B cell (primary cell): ENCODE measurements around the gene POLRMT. TPM values are rescaled to one million over a fixed set of nuclear protein-coding genes. Genes with fewer than 3 reads are reported as not detected.
"Not testable (repeated sequence)": the region's sequence is repeated elsewhere in the genome, so short reads cannot be mapped to it uniquely, and the experiment has no call there.

Experiments used
- ATAC-seq: fragments of 200-7000 bp; cut with Tn5 transposase; one replicate; pipeline ENCODE4 v1.10.0; 2021; ENCODE audit warnings: low read depth, mild to moderate bottlenecking, moderate number of reproducible peaks, moderate library complexity
- CTCF ChIA-PET: fragments of 350-600 bp; sonication (Branson Sonifier 250); formaldehyde crosslinking; loops from one replicate; lab custom pipeline; 2021; ENCODE audit warnings: antibody characterized with exemption, inconsistent platforms; lab: Charles Lee
- POLR2A ChIA-PET: fragments of 350-600 bp; sonication (Branson Sonifier 250); formaldehyde crosslinking; loops from one replicate; lab custom pipeline; 2021; ENCODE audit warnings: antibody characterized with exemption; lab: Charles Lee
- DNase-seq: peaks from one replicate; pipeline ENCODE4 v3.0.0; 2013
- H2AFZ ChIP-seq: 2 replicates; pipeline ENCODE4 v1.6.1; 2012; ENCODE audit warnings: mild to moderate bottlenecking, low read depth, low read length; ENCODE audit not compliant: insufficient read depth, poor library complexity, severe bottlenecking
- H3K27ac ChIP-seq, 2 donors: 1 replicate in 1 of 2; 2 replicates in 1 of 2; pipeline ENCODE4 v1.5.1; 2012 to 2013; ENCODE audit warnings: low read length in 2 of 2, mild to moderate bottlenecking in 2 of 2, moderate library complexity in 1 of 2
- H3K27me3 ChIP-seq, 4 experiments: fragments of 200-600 bp in 1 of 4; sonication (generic) in 1 of 4; replicated peaks in 1 of 4; 1 replicate in 2 of 4; 2 replicates in 2 of 4; pipeline versions ENCODE4 v1.6.1 to v1.7.0; 2013 to 2016; ENCODE audit warnings: low read length in 3 of 4, mild to moderate bottlenecking in 2 of 4, mixed read lengths in 1 of 4, moderate library complexity in 1 of 4; ENCODE audit not compliant: insufficient read depth in 4 of 4, control insufficient read depth in 3 of 4; ENCODE audit errors: control extremely low read depth in 1 of 4
- H3K36me3 ChIP-seq, 2 experiments: replicated peaks in 1 of 2; 1 replicate in 1 of 2; 2 replicates in 1 of 2; pipeline versions ENCODE4 v1.6.1 to v1.7.1; 2013; ENCODE audit warnings: low read length in 1 of 2; ENCODE audit not compliant: insufficient read depth in 2 of 2, control insufficient read depth in 1 of 2; ENCODE audit errors: control extremely low read depth in 1 of 2, extremely low read depth in 1 of 2
- H3K4me1 ChIP-seq, 2 donors: fragments of 200-600 bp in 1 of 2; sonication (generic) in 1 of 2; 1 replicate in 1 of 2; 2 replicates in 1 of 2; pipeline versions ENCODE4 v1.5.1 to v1.6.1; 2013 to 2017; ENCODE audit warnings: low read length in 2 of 2; ENCODE audit not compliant: control insufficient read depth in 2 of 2, insufficient read depth in 2 of 2
- H3K4me2 ChIP-seq: replicated peaks from 2 replicates; pipeline ENCODE3; 2012; ENCODE audit warnings: mild to moderate bottlenecking, low read depth, low read length; ENCODE audit not compliant: poor library complexity, severe bottlenecking
- H3K4me3 ChIP-seq, 5 experiments: fragments of 200-600 bp in 1 of 5; sonication (generic) in 1 of 5; 1 replicate in 3 of 5; 2 replicates in 2 of 5; pipeline versions ENCODE4 v1.5.1 to v1.7.0; 2011 to 2016; ENCODE audit warnings: low read length in 4 of 5, mild to moderate bottlenecking in 4 of 5, low read depth in 2 of 5, control low read depth in 1 of 5, moderate library complexity in 1 of 5; ENCODE audit not compliant: insufficient read depth in 1 of 5; ENCODE audit errors: control extremely low read depth in 1 of 5, extremely low read depth in 1 of 5
- H3K79me2 ChIP-seq: fragments of 200-600 bp; sonication (generic); one replicate; pipeline ENCODE4 v1.6.0; 2016; ENCODE audit warnings: low read length; ENCODE audit not compliant: control insufficient read depth, insufficient read depth
- H3K9ac ChIP-seq: fragments of 200-600 bp; sonication (generic); 2 replicates; pipeline ENCODE4 v1.6.1; 2017; ENCODE audit warnings: mild to moderate bottlenecking, low read length, moderate library complexity
- H3K9me3 ChIP-seq, 3 donors: one replicate each; pipeline versions ENCODE4 v1.6.1 to v1.7.1; 2013; ENCODE audit warnings: low read length in 2 of 3; ENCODE audit not compliant: control insufficient read depth in 2 of 3, insufficient read depth in 1 of 3; ENCODE audit errors: control extremely low read depth in 1 of 3
- H4K20me1 ChIP-seq: 2 replicates; pipeline ENCODE4 v1.6.0; 2012; ENCODE audit warnings: mild to moderate bottlenecking, low read length; ENCODE audit not compliant: insufficient read depth, control insufficient read depth, poor library complexity, severe bottlenecking
- H3K27ac Mint-ChIP-seq: one replicate; pipeline ENCODE4 v1.8.0; 2021; ENCODE audit warnings: mixed read lengths
- H3K27me3 Mint-ChIP-seq: one replicate; pipeline ENCODE4 v1.8.0; 2021; ENCODE audit warnings: mixed read lengths
- H3K4me1 Mint-ChIP-seq: one replicate; pipeline ENCODE4 v1.8.0; 2021; ENCODE audit warnings: mixed read lengths
- H3K4me3 Mint-ChIP-seq: one replicate; pipeline ENCODE4 v1.8.0; 2021; ENCODE audit warnings: mixed read lengths
- H3K9me3 Mint-ChIP-seq: one replicate; pipeline ENCODE4 v1.8.0; 2022; ENCODE audit warnings: mixed read lengths; ENCODE audit not compliant: insufficient read depth
- CTCF ChIP-seq: fragments of 200-600 bp; IDR thresholded peaks from one replicate; pipeline ENCODE4 v1.8.0; 2022; ENCODE audit warnings: antibody characterized with exemption, mild to moderate bottlenecking
- EZH2 ChIP-seq: IDR thresholded peaks from 2 replicates; pipeline ENCODE4 v1.6.1; 2012; ENCODE audit warnings: borderline replicate concordance, low read depth, mild to moderate bottlenecking, moderate library complexity, low read length; ENCODE audit not compliant: insufficient read depth, poor library complexity, severe bottlenecking
- WGBS: methylation state at CpG from one replicate; pipeline ENCODE4 v1.1.5; 2013; ENCODE audit warnings: missing lambda C conversion rate; ENCODE audit not compliant: insufficient coverage; 5-methylcytosine and 5-hydroxymethylcytosine counted together
- intact Hi-C: fragments of 100-400 bp; cut with micrococcal nuclease; formaldehyde crosslinking; loops from one replicate; pipeline ENCODE4 v1.10.0; 2022
- polyA plus RNA-seq: library from polyadenylated mRNA; depleted of rRNA; stranded (reverse); fragments of >200 nt; gene quantifications from 2 replicates; pipeline ENCODE4 v1.2.3, GENCODE V29; 2012
- total RNA-seq, 2 donors: library from RNA; stranded (reverse); fragments of 120-200 nt in 1 of 2; gene quantifications; 1 replicate in 1 of 2; 2 replicates in 1 of 2; pipeline versions ENCODE4 v1.2.3 to v1.2.4, GENCODE V29; 2013 to 2022

The POLRMT gene
- total and polyA plus RNA-seq, 2 donors (not counting 1 experiment from before 2014, with no cell fraction given): 77.8 to 98.0 TPM

DNA sequence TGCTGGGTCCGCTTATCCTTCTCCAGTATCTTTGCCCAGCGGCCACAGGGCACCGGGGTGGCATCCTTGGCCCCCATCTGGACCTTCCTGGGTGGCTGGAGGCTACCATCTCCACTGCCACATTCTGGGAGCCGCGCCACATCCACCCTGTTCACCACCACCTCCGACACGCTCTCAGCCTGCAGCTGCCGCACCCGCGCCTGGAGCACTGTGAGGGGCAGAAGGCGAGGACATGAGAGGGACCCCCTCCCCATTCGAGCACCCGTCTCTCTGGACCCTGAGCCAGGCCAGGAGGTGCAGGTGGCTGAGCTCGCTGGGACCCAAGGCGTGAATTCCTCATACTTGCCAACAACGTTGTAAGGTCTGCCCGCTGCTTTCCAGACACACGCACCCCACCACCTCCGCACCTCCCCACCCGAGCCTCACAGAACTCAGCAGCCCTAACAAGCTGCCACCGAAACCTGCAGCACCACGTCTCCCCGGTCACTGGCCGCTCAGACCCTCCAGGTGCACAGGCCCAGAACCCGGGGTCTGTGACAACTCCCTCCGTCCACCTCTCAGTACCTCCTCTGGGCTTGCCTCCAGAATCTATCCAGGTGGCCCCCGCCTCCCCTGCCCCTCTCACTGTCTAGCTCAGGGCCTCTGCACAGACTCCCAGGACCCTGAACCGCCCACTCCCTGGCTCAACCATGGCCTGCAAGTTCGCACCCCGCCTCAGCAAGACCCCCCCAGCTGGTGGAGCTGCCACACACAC is 3.2 kb downstream of the POLRMT start:
- no peaks in the 10 kb centered on the region for H3K9me3 Mint-ChIP-seq
- WGBS: 98% methylated on average over 30 of the region's 30 CpGs
- Histone ChIP-seq H3K4me1 (peaks cover 14 to 24% of the 10 kb centered on the region in 2 donors), H4K20me1 (peaks cover 48% of the 10 kb centered on the region), H3K36me3 (peaks cover 0 to 26% of the 10 kb centered on the region in 2 experiments), H3K9ac (no peak overlapping the region), H3K9me3 (no peaks in the 10 kb centered on the region), H3K4me3 (no peak overlapping the region), H3K79me2 (peaks cover 64% of the 10 kb centered on the region), H3K4me2 (no peak overlapping the region), H2AFZ (no peak overlapping the region), H3K27me3 (no peaks in the 10 kb centered on the region), H3K27ac (no peak overlapping the region)
- ATAC-seq (no peak), DNase-seq (no peak)
- no peak overlapping the region for H3K4me3 Mint-ChIP-seq
- no peaks in the 10 kb centered on the region for H3K27me3 Mint-ChIP-seq
- POLR2A ChIA-PET: interaction anchor here (0.6 kb wide), 1 partner anchor 209 kb away, joined by 6 read pairs; no protein-coding TSS in a partner anchor
- CTCF ChIA-PET: no interaction called here
- H3K4me1 Mint-ChIP-seq: peaks cover 23% of the 10 kb centered on the region
- TF ChIP-seq CTCF (no peak), EZH2 (no peak)
- intact Hi-C loops: no loop called here
- H3K27ac Mint-ChIP-seq: no peak overlapping the region

- H3K4me3 ChIP-seq, intact Hi-C loops, H3K27me3 ChIP-seq, H3K27me3 Mint-ChIP-seq, H3K4me2 ChIP-seq, H2AFZ ChIP-seq, DNase-seq, H3K27ac ChIP-seq, H3K4me3 Mint-ChIP-seq, H3K9ac ChIP-seq, H3K9me3 Mint-ChIP-seq, H3K9me3 ChIP-seq, ATAC-seq, CTCF ChIA-PET, H3K27ac Mint-ChIP-seq: not testable (repeated sequence)
- peaks cover 49% of the 10 kb centered on the region for H4K20me1 ChIP-seq
- H3K4me1 ChIP-seq: peaks cover 14 to 24% of the 10 kb centered on the region in 2 donors
- peaks cover 0 to 27% of the 10 kb centered on the region in 2 experiments for H3K36me3 ChIP-seq
- POLR2A ChIA-PET: interaction anchor here (0.6 kb wide), 1 partner anchor 209 kb away, joined by 6 read pairs; no protein-coding TSS in a partner anchor
- H3K79me2 ChIP-seq: peaks cover 59% of the 10 kb centered on the region
- WGBS: 96% methylated on average over 23 of the region's 25 CpGs
- peaks cover 23% of the 10 kb centered on the region for H3K4me1 Mint-ChIP-seq
These were observed 3.8 kb downstream of the POLRMT start for GRCh38 chr19:629515-629914.
